Measurements from ENCODE around the gene TENM4. TPM values are rescaled to one million over a fixed set of nuclear protein-coding genes. Genes with fewer than 3 reads are reported as not detected.
A peak's percentile ranks its signal among the peaks of the same experiment; 100 is the strongest.

The TENM4 gene
- polyA plus RNA-seq, 3 donors, result 0.31 to 1.7 TPM; not detected in 1

DNA sequence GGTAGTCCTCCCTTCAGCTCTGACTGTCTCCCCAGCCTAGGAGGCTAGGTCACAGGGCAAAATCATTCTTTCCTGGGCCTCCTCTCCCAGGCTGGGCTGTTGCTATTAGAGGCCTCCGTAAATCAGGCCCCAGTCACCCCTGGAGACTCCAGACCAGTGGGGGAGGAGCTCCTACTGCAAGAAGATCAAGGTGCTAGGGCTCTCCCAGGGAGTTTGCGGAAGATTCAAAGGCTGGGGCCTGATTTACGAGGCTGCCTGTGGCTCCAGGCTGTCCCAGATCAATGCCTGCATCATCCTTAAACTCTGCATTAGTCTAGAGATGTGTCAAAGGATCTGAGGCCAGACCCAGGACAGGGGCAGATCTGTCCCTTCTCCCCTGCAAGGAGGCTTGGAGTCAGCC lies 346.2 kb downstream of the TENM4 start:
- Mint-ChIP-seq H3K9me3 (peaks cover 0 to 12% (median 7%) of the 10 kb centered on the region in 7 donors), H3K36me3 (no peaks in the 10 kb centered on the region), H3K4me3 (no peak overlapping the region), H3K27ac (no peak overlapping the region), H3K27me3 (ENCODE audit: low read depth in 3 of 3) (peaks cover 3 to 13% (median 8%) of the 10 kb centered on the region in 3 donors), H3K4me1 (no peaks in the 10 kb centered on the region)
- Histone ChIP-seq H3K4me3 (replicated peaks in 1 of 3; ENCODE audit: low read depth in 2 of 3, low read length in 3 of 3) (no peak overlapping the region), H3K79me2 (ENCODE audit: insufficient read depth, low read length) (no peaks in the 10 kb centered on the region), H4K20me1 (ENCODE audit: insufficient read depth, low read length) (no peaks in the 10 kb centered on the region), H3K9me3 (replicated peaks in 1 of 2; ENCODE audit: control insufficient read depth in 1 of 2, insufficient read depth in 1 of 2, low read length in 2 of 2) (peaks cover 6 to 9% of the 10 kb centered on the region in 2 donors), H2AFZ (ENCODE audit: insufficient read depth, low read depth, low read length, poor library complexity, severe bottlenecking) (no peak overlapping the region), H3K9ac (ENCODE audit: insufficient read depth, low read length, poor library complexity, severe bottlenecking) (no peak overlapping the region), H3K27me3 (ENCODE audit: control insufficient read depth in 2 of 2, insufficient read depth in 2 of 2, low read length in 2 of 2) (no peaks in the 10 kb centered on the region), H3K27ac (ENCODE audit: low read depth in 1 of 2, low read length in 2 of 2) (no peak overlapping the region), H3K36me3 (replicated peaks in 1 of 2; ENCODE audit: control insufficient read depth in 1 of 2, insufficient read depth in 2 of 2, low read length in 2 of 2) (no peaks in the 10 kb centered on the region), H3K4me2 (replicated peaks; ENCODE audit: extremely low read depth, low read length, poor library complexity, severe bottlenecking) (no peak overlapping the region), H3K4me1 (ENCODE audit: control insufficient read depth in 1 of 2, insufficient read depth in 2 of 2, low read length in 2 of 2) (no peaks in the 10 kb centered on the region)
- intact Hi-C loops (cut with micrococcal nuclease), result no loop called here
- TF ChIP-seq, protein P1, sequence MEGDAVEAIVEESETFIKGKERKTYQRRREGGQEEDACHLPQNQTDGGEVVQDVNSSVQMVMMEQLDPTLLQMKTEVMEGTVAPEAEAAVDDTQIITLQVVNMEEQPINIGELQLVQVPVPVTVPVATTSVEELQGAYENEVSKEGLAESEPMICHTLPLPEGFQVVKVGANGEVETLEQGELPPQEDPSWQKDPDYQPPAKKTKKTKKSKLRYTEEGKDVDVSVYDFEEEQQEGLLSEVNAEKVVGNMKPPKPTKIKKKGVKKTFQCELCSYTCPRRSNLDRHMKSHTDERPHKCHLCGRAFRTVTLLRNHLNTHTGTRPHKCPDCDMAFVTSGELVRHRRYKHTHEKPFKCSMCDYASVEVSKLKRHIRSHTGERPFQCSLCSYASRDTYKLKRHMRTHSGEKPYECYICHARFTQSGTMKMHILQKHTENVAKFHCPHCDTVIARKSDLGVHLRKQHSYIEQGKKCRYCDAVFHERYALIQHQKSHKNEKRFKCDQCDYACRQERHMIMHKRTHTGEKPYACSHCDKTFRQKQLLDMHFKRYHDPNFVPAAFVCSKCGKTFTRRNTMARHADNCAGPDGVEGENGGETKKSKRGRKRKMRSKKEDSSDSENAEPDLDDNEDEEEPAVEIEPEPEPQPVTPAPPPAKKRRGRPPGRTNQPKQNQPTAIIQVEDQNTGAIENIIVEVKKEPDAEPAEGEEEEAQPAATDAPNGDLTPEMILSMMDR (IDR thresholded peaks at IDR 0.05), result no peak
- no peak for DNase-seq
- 100% methylated on average over 2 of the region's 3 CpGs for WGBS (ENCODE audit: insufficient coverage)

DNA sequence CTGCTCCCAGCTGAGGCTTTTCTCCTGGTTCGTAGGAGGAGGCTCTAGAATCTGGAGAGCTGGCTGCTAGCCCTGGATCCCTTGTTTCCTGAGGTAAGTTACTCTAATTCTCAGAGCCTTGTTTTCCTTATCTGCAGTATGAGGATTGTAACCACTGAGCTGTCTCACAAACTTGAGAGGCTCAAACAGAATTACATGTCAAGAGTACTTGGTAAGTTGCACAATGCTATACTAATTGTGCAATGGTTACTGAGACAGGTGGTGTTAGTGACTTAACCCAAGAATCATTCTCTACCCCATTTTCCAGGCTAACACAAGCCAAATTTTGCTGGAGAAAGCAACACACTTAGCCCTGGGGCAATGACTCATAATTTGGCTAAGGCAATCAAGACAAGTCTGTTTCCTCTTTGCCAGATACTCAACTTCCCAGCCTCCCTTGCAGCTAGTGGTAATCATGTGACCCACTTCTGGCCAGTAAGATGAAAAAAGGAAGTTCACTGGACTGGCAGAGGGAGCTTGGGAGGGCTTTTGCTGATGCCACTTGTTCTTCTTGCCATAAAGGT lies 348.0 kb downstream of the TENM4 start:
- WGBS (ENCODE audit: insufficient coverage), result no CpG with 5 or more reads among the region's 1 CpG

More for the DNA sequence above, 348.0 kb downstream of the TENM4 start:
- H3K27ac Mint-ChIP-seq, result peak overlapping the region in 1 of 7 donors; percentile 20
- H3K36me3 Mint-ChIP-seq, result no peaks in the 10 kb centered on the region
- no peak overlapping the region for H3K4me3 Mint-ChIP-seq
- no peaks in the 10 kb centered on the region for H4K20me1 ChIP-seq (ENCODE audit: insufficient read depth, low read length)
- TF ChIP-seq, protein P1 (IDR thresholded peaks at IDR 0.05), result no peak
- peak; percentile 3 to 75 (median 6) for DNase-seq
- H3K36me3 ChIP-seq (replicated peaks in 1 of 2; ENCODE audit: control insufficient read depth in 1 of 2, insufficient read depth in 2 of 2, low read length in 2 of 2), result no peaks in the 10 kb centered on the region
- H3K27me3 Mint-ChIP-seq (ENCODE audit: low read depth in 3 of 3), result peaks cover 4 to 9% (median 5%) of the 10 kb centered on the region in 3 donors
- no peaks in the 10 kb centered on the region for H3K27me3 ChIP-seq (ENCODE audit: control insufficient read depth in 2 of 2, insufficient read depth in 2 of 2, low read length in 2 of 2)
- H2AFZ ChIP-seq (ENCODE audit: insufficient read depth, low read depth, low read length, poor library complexity, severe bottlenecking), result no peak overlapping the region
- H3K4me3 ChIP-seq (replicated peaks in 1 of 3; ENCODE audit: low read depth in 2 of 3, low read length in 3 of 3), result no peak overlapping the region
- no peak overlapping the region for H3K27ac ChIP-seq (ENCODE audit: low read depth in 1 of 2, low read length in 2 of 2)
- no peak overlapping the region for H3K4me2 ChIP-seq (replicated peaks; ENCODE audit: extremely low read depth, low read length, poor library complexity, severe bottlenecking)
- intact Hi-C loops (cut with micrococcal nuclease), result no loop called here
- no peaks in the 10 kb centered on the region for H3K4me1 ChIP-seq (ENCODE audit: control insufficient read depth in 1 of 2, insufficient read depth in 2 of 2, low read length in 2 of 2)
- H3K9ac ChIP-seq (ENCODE audit: insufficient read depth, low read length, poor library complexity, severe bottlenecking), result no peak overlapping the region
- no peaks in the 10 kb centered on the region for H3K4me1 Mint-ChIP-seq
- peaks cover 6 to 9% of the 10 kb centered on the region in 2 donors for H3K9me3 ChIP-seq (replicated peaks in 1 of 2; ENCODE audit: control insufficient read depth in 1 of 2, insufficient read depth in 1 of 2, low read length in 2 of 2)
- peaks cover 0 to 12% (median 7%) of the 10 kb centered on the region in 7 donors for H3K9me3 Mint-ChIP-seq
- no peaks in the 10 kb centered on the region for H3K79me2 ChIP-seq (ENCODE audit: insufficient read depth, low read length)

Data from CD14-positive monocyte (primary cell).